ENCODE results near the gene CD48. TPM values are rescaled to one million over a fixed set of nuclear protein-coding genes. Genes with fewer than 3 reads are reported as not detected.

The CD48 gene
- total RNA-seq, 6 donors from 2014 or later, result 9.4 to 32.1 (median 16.3) TPM

- no peaks in the 10 kb centered on the region for H3K9me3 ChIP-seq
- peaks cover 3 to 18% (median 8%) of the 10 kb centered on the region in 4 donors for H3K4me1 ChIP-seq
- 85 to 87% methylated on average over 13 of the region's 13 CpGs for WGBS, 2 donors
- no peak for ATAC-seq (ENCODE audit: low FRiP score in 2 of 2)
- H3K36me3 ChIP-seq, result no peaks in the 10 kb centered on the region
- H3K27ac ChIP-seq, result peak overlapping the region in 3 of 4 donors; percentile 13 to 60 (median 57)
- DNase-seq, result no peak
- H3K4me3 ChIP-seq, result peak overlapping the region in 3 of 4 donors; percentile 10 to 29 (median 25)
- H3K27me3 ChIP-seq, result no peaks in the 10 kb centered on the region
- TF ChIP-seq, protein P1, sequence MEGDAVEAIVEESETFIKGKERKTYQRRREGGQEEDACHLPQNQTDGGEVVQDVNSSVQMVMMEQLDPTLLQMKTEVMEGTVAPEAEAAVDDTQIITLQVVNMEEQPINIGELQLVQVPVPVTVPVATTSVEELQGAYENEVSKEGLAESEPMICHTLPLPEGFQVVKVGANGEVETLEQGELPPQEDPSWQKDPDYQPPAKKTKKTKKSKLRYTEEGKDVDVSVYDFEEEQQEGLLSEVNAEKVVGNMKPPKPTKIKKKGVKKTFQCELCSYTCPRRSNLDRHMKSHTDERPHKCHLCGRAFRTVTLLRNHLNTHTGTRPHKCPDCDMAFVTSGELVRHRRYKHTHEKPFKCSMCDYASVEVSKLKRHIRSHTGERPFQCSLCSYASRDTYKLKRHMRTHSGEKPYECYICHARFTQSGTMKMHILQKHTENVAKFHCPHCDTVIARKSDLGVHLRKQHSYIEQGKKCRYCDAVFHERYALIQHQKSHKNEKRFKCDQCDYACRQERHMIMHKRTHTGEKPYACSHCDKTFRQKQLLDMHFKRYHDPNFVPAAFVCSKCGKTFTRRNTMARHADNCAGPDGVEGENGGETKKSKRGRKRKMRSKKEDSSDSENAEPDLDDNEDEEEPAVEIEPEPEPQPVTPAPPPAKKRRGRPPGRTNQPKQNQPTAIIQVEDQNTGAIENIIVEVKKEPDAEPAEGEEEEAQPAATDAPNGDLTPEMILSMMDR (IDR thresholded peaks at IDR 0.05), result no peak
- TF ChIP-seq EP300 (IDR thresholded peaks at IDR 0.05) (no peak), POLR2A (IDR thresholded peaks at IDR 0.05) (no peak), POLR2AphosphoS5 (IDR thresholded peaks at IDR 0.05) (no peak)
These were observed 66.1 kb downstream of the CD48 start for GRCh38 chr1:160645386-160646130.

- H3K27me3 ChIP-seq, result no peaks in the 10 kb centered on the region
- no peak for TF ChIP-seq EP300 (IDR thresholded peaks at IDR 0.05)
- no peak for TF ChIP-seq POLR2A (IDR thresholded peaks at IDR 0.05)
- TF ChIP-seq, protein P1 (IDR thresholded peaks at IDR 0.05), result no peak
- no peak for TF ChIP-seq POLR2AphosphoS5 (IDR thresholded peaks at IDR 0.05)
- no peak for DNase-seq
- no peak overlapping the region for H3K4me3 ChIP-seq
- no peaks in the 10 kb centered on the region for H3K36me3 ChIP-seq
- ATAC-seq (ENCODE audit: low FRiP score in 2 of 2), result no peak
- no peaks in the 10 kb centered on the region for H3K9me3 ChIP-seq
- H3K4me1 ChIP-seq, result peaks cover 3 to 23% (median 10%) of the 10 kb centered on the region in 4 donors
- H3K27ac ChIP-seq, result no peak overlapping the region
These were observed 67.2 kb downstream of the CD48 start for GRCh38 chr1:160644399-160644798.

GRCh38 chr1:160643138-160643537 lies 68.5 kb downstream of the CD48 start:
- 91% methylated on average over 5 of the region's 5 CpGs for WGBS, 2 donors
- no peak for DNase-seq
- no peak for ATAC-seq (ENCODE audit: low FRiP score in 2 of 2)

DNA sequence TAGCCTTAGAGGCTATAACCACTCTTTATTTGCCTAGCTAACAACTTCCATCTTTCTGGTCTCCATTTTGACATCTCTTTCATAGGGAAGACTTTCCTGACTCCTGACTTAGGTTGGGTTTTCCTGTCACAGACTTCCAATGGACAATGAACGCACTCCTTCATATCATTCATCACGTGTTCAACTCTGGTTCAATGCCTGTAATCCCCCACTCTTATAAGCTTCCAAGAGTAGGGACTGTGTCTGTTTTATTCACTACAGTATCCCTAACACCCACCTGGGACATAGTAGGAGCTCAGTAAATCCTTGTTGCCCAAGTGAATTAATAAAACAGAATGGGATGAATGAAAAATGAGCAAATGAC lies 69.4 kb downstream of the CD48 start:
- H3K27me3 ChIP-seq, result no peaks in the 10 kb centered on the region
- H3K4me1 ChIP-seq, result peaks cover 2 to 26% (median 11%) of the 10 kb centered on the region in 4 donors
- H3K9me3 ChIP-seq, result no peaks in the 10 kb centered on the region
- DNase-seq (no peak), ATAC-seq (ENCODE audit: low FRiP score in 2 of 2) (no peak)
- no peak overlapping the region for H3K27ac ChIP-seq
- TF ChIP-seq, protein P1 (IDR thresholded peaks at IDR 0.05), result no peak
- TF ChIP-seq POLR2A (IDR thresholded peaks at IDR 0.05) (no peak), EP300 (IDR thresholded peaks at IDR 0.05) (no peak), POLR2AphosphoS5 (IDR thresholded peaks at IDR 0.05) (no peak)
- WGBS, 2 donors, result 95 to 98% methylated on average over 2 of the region's 2 CpGs
- no peak overlapping the region for H3K4me3 ChIP-seq
- H3K36me3 ChIP-seq, result no peaks in the 10 kb centered on the region

More at GRCh38 chr1:160643138-160643537, 68.5 kb downstream of the CD48 start:
- no peaks in the 10 kb centered on the region for H3K36me3 ChIP-seq
- TF ChIP-seq EP300 (IDR thresholded peaks at IDR 0.05) (no peak), POLR2A (IDR thresholded peaks at IDR 0.05) (no peak), POLR2AphosphoS5 (IDR thresholded peaks at IDR 0.05) (no peak)
- TF ChIP-seq, protein P1 (IDR thresholded peaks at IDR 0.05), result no peak
- no peaks in the 10 kb centered on the region for H3K9me3 ChIP-seq
- H3K27me3 ChIP-seq, result no peaks in the 10 kb centered on the region
- H3K4me3 ChIP-seq, result no peak overlapping the region
- peaks cover 3 to 24% (median 10%) of the 10 kb centered on the region in 4 donors for H3K4me1 ChIP-seq
- H3K27ac ChIP-seq, result no peak overlapping the region

All from upper lobe of left lung (tissue), 6 donors.